ENCODE results near the gene CORO1C. TPM values are rescaled to one million over a fixed set of nuclear protein-coding genes. Genes with fewer than 3 reads are reported as not detected.

The CORO1C gene
- total RNA-seq, 6 donors from 2014 or later, result 154 to 297 (median 223) TPM

- TF ChIP-seq CTCF (IDR thresholded peaks at IDR 0.05) (no peak), POLR2AphosphoS5 (IDR thresholded peaks at IDR 0.05) (no peak), EP300 (IDR thresholded peaks at IDR 0.05) (no peak), POLR2A (IDR thresholded peaks at IDR 0.05) (no peak)
- no peaks in the 10 kb centered on the region for H3K27me3 ChIP-seq
- 93 to 96% methylated on average over 5 of the region's 5 CpGs for WGBS, 2 donors
- peaks cover 0 to 5% (median 0%) of the 10 kb centered on the region in 4 donors for H3K36me3 ChIP-seq
- no peak overlapping the region for H3K4me3 ChIP-seq
- ATAC-seq (ENCODE audit: low FRiP score in 2 of 2), result no peak
- H3K4me1 ChIP-seq, result peaks cover 19 to 49% (median 33%) of the 10 kb centered on the region in 4 donors
- no peak overlapping the region for H3K27ac ChIP-seq
- no peaks in the 10 kb centered on the region for H3K9me3 ChIP-seq
- no peak for DNase-seq
Observed at GRCh38 chr12:108717243-108717642, 14.1 kb downstream of the CORO1C start.

GRCh38 chr12:108714866-108715265, 16.5 kb downstream of the CORO1C start:
- H3K27me3 ChIP-seq, result no peaks in the 10 kb centered on the region
- H3K4me1 ChIP-seq, result peaks cover 18 to 43% (median 33%) of the 10 kb centered on the region in 4 donors
- no peak for TF ChIP-seq POLR2AphosphoS5 (IDR thresholded peaks at IDR 0.05)
- no peak for TF ChIP-seq POLR2A (IDR thresholded peaks at IDR 0.05)
- 91 to 97% methylated on average over 5 of the region's 5 CpGs for WGBS, 2 donors
- peaks cover 0 to 5% (median 0%) of the 10 kb centered on the region in 4 donors for H3K36me3 ChIP-seq
- no peak overlapping the region for H3K27ac ChIP-seq
- DNase-seq (no peak), ATAC-seq (ENCODE audit: low FRiP score in 2 of 2) (no peak)
- H3K4me3 ChIP-seq, result no peak overlapping the region
- no peaks in the 10 kb centered on the region for H3K9me3 ChIP-seq

GRCh38 chr12:108713471-108713870, 17.8 kb downstream of the CORO1C start:
- peaks cover 29 to 51% (median 38%) of the 10 kb centered on the region in 4 donors for H3K4me1 ChIP-seq
- WGBS, 2 donors, result 70 to 89% methylated on average over 6 of the region's 6 CpGs
- DNase-seq (no peak), ATAC-seq (ENCODE audit: low FRiP score in 2 of 2) (no peak)
- H3K27me3 ChIP-seq, result no peaks in the 10 kb centered on the region
- TF ChIP-seq POLR2AphosphoS5 (IDR thresholded peaks at IDR 0.05) (no peak), POLR2A (IDR thresholded peaks at IDR 0.05) (no peak), CTCF (IDR thresholded peaks at IDR 0.05) (no peak), EP300 (IDR thresholded peaks at IDR 0.05) (no peak)
- H3K4me3 ChIP-seq, result no peak overlapping the region
- H3K9me3 ChIP-seq, result no peaks in the 10 kb centered on the region
- H3K27ac ChIP-seq, result no peak overlapping the region
- H3K36me3 ChIP-seq, result peaks cover 0 to 5% (median 0%) of the 10 kb centered on the region in 4 donors

DNA sequence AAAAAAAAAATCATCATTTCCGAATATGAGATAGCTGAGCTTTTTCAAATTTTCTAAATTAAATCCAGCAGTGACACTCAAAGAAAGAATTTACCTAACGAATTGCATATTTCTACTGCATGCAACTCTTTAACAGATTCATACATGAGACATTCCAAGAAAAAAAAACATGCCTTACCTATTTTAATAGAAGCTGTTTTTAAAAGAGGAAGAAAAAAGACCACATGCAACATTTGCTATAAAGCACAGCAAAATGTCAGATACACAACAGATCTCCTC, 18.5 kb downstream of the CORO1C start:
- ATAC-seq (ENCODE audit: low FRiP score in 2 of 2), result no peak
- TF ChIP-seq EP300 (IDR thresholded peaks at IDR 0.05) (no peak), CTCF (IDR thresholded peaks at IDR 0.05) (no peak), POLR2AphosphoS5 (IDR thresholded peaks at IDR 0.05) (no peak), POLR2A (IDR thresholded peaks at IDR 0.05) (no peak)
- H3K27ac ChIP-seq, result no peak overlapping the region
- no peaks in the 10 kb centered on the region for H3K9me3 ChIP-seq
- peaks cover 0 to 5% (median 0%) of the 10 kb centered on the region in 4 donors for H3K36me3 ChIP-seq
- DNase-seq, result no peak
- no peaks in the 10 kb centered on the region for H3K27me3 ChIP-seq
- H3K4me3 ChIP-seq, result no peak overlapping the region
- peaks cover 29 to 56% (median 37%) of the 10 kb centered on the region in 4 donors for H3K4me1 ChIP-seq
- 29 to 43% methylated on average over 2 of the region's 2 CpGs for WGBS, 2 donors

- WGBS, 2 donors, result 74% methylated on average over 12 of the region's 12 CpGs
- H3K27ac ChIP-seq, result peak overlapping the region in 1 of 4 donors; percentile 44
- no peak overlapping the region for H3K4me3 ChIP-seq
- peaks cover 0 to 5% (median 0%) of the 10 kb centered on the region in 4 donors for H3K36me3 ChIP-seq
- H3K4me1 ChIP-seq, result peaks cover 29 to 56% (median 37%) of the 10 kb centered on the region in 4 donors
- no peak for TF ChIP-seq EP300 (IDR thresholded peaks at IDR 0.05)
- ATAC-seq (ENCODE audit: low FRiP score in 2 of 2) (peak in 1 of 2 donors; percentile 63), DNase-seq (no peak)
- H3K9me3 ChIP-seq, result no peaks in the 10 kb centered on the region
- H3K27me3 ChIP-seq, result no peaks in the 10 kb centered on the region
Observed at GRCh38 chr12:108712165-108712924, 19.0 kb downstream of the CORO1C start.
